PFSK-1 (cell line): ENCODE data around the gene SRPK2.

ENCODE experiments used
- FOXP2 ChIP-seq: optimal IDR thresholded peaks from 2 replicates; pipeline ENCODE3; 2011; ENCODE audit warnings: borderline replicate concordance, control low read depth, inconsistent platforms; ENCODE audit not compliant: insufficient read depth; ENCODE audit errors: extremely low read length, extremely low read depth
- SIN3A ChIP-seq: IDR thresholded peaks from 2 replicates; pipeline ENCODE4 v1.6.1; 2012; ENCODE audit warnings: mild to moderate bottlenecking, low read length, moderate library complexity, borderline replicate concordance; ENCODE audit not compliant: insufficient read depth
- TF ChIP-seq, protein P1 (sequence below), 2 experiments: IDR thresholded peaks; 2 replicates each; pipeline versions ENCODE4 v1.6.1 to v1.8.0; 2011 to 2012; ENCODE audit warnings: low read depth in 2 of 2, low read length in 2 of 2, control low read depth in 1 of 2, inconsistent platforms in 1 of 2, mild to moderate bottlenecking in 1 of 2, moderate library complexity in 1 of 2; ENCODE audit not compliant: insufficient read depth in 1 of 2

DNA sequence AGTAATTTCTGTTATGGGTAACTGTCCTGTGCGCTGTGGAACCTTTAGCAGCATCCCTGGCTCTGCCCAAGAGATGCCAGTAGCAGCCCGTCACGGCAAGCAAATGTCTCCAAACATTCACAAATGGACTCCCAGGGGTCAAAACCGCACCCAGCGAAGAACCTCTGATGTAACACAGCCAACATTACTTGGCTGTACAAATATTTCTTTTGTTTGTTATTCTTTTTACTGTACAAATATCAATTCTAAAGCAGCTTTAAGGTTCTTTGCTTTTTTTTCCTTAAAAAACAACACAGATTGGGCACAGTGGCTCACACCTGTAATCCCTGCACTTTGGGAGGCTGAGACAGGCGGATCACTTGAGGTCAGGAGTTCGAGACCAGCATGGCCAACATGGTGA is 192.2 kb downstream of the SRPK2 start:
- TF ChIP-seq SIN3A (no peak), FOXP2 (no peak)
- TF ChIP-seq, protein P1, sequence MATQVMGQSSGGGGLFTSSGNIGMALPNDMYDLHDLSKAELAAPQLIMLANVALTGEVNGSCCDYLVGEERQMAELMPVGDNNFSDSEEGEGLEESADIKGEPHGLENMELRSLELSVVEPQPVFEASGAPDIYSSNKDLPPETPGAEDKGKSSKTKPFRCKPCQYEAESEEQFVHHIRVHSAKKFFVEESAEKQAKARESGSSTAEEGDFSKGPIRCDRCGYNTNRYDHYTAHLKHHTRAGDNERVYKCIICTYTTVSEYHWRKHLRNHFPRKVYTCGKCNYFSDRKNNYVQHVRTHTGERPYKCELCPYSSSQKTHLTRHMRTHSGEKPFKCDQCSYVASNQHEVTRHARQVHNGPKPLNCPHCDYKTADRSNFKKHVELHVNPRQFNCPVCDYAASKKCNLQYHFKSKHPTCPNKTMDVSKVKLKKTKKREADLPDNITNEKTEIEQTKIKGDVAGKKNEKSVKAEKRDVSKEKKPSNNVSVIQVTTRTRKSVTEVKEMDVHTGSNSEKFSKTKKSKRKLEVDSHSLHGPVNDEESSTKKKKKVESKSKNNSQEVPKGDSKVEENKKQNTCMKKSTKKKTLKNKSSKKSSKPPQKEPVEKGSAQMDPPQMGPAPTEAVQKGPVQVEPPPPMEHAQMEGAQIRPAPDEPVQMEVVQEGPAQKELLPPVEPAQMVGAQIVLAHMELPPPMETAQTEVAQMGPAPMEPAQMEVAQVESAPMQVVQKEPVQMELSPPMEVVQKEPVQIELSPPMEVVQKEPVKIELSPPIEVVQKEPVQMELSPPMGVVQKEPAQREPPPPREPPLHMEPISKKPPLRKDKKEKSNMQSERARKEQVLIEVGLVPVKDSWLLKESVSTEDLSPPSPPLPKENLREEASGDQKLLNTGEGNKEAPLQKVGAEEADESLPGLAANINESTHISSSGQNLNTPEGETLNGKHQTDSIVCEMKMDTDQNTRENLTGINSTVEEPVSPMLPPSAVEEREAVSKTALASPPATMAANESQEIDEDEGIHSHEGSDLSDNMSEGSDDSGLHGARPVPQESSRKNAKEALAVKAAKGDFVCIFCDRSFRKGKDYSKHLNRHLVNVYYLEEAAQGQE (IDR thresholded peaks at IDR 0.05; ENCODE audit: insufficient read depth in 1 of 2, low read depth in 2 of 2, low read length in 2 of 2), result no peak
